IMR-90 (cell line): Measurements from ENCODE around the gene TANGO6. TPM values are rescaled to one million over a fixed set of nuclear protein-coding genes. Genes with fewer than 3 reads are reported as not detected.

Experiments
- ATAC-seq: fragments of 200-7000 bp; cut with Tn5 transposase; 2 replicates; pipeline ENCODE4 v1.9.1; 2020; ENCODE audit warnings: low read depth, mild to moderate bottlenecking, moderate library complexity
- BruUV-seq: library from RNA; stranded (reverse); fragments of 400-500 nt; replicated peaks from 2 replicates; lab custom pipeline; 2021; lab: Mats Ljungman, UMichigan
- CTCF ChIA-PET: fragments of 300-600 bp; formaldehyde crosslinking; extraction: SDS; loops from one replicate; lab custom pipeline; 2021; ENCODE audit warnings: antibody characterized with exemption; lab: Yijun Ruan, JAX
- POLR2A ChIA-PET: fragments of 300-600 bp; sonication (Branson Sonifier 250); formaldehyde crosslinking; loops from one replicate; lab custom pipeline; 2022; ENCODE audit warnings: antibody characterized with exemption; ENCODE audit not compliant: unreplicated experiment; lab: Charles Lee
- DNase-seq: peaks from one replicate; pipeline ENCODE4 v3.0.0; 2013
- H2AFZ ChIP-seq: replicated peaks from 2 replicates; pipeline ENCODE3; 2013; ENCODE audit warnings: low read length, mild to moderate bottlenecking; ENCODE audit not compliant: poor library complexity
- H2AK5ac ChIP-seq: 2 replicates; pipeline ENCODE4 v1.6.1; 2013; ENCODE audit warnings: low read depth, low read length, inconsistent platforms
- H2AK9ac ChIP-seq: replicated peaks from 2 replicates; pipeline ENCODE3; 2013; ENCODE audit warnings: mild to moderate bottlenecking, low read depth, low read length, moderate library complexity; ENCODE audit not compliant: poor library complexity
- H2BK120ac ChIP-seq: 2 replicates; pipeline ENCODE4 v1.6.1; 2013; ENCODE audit warnings: low read depth, low read length, inconsistent platforms
- H2BK15ac ChIP-seq: 3 replicates; pipeline ENCODE4 v1.6.1; 2013; ENCODE audit warnings: low read depth, low read length, inconsistent platforms
- H2BK20ac ChIP-seq: 2 replicates; pipeline ENCODE4 v1.6.1; 2013; ENCODE audit warnings: low read depth, mild to moderate bottlenecking, inconsistent platforms, low read length, moderate library complexity
- H2BK5ac ChIP-seq: 2 replicates; pipeline ENCODE4 v1.6.1; 2013; ENCODE audit warnings: mild to moderate bottlenecking, low read depth, low read length, inconsistent platforms; ENCODE audit not compliant: poor library complexity, severe bottlenecking
- H3K14ac ChIP-seq: replicated peaks from 2 replicates; pipeline ENCODE4 v1.6.1; 2013; ENCODE audit warnings: low read depth, low read length, inconsistent platforms
- H3K18ac ChIP-seq: 2 replicates; pipeline ENCODE4 v1.6.1; 2013; ENCODE audit warnings: low read depth, low read length, control low read depth
- H3K23ac ChIP-seq: 2 replicates; pipeline ENCODE4 v1.6.1; 2013; ENCODE audit warnings: low read depth, low read length, inconsistent platforms
- H3K27ac ChIP-seq: 2 replicates; pipeline ENCODE4 v1.5.1; 2013; ENCODE audit warnings: mild to moderate bottlenecking, control low read depth, low read length; ENCODE audit not compliant: insufficient read depth
- H3K27me3 ChIP-seq: 2 replicates; pipeline ENCODE4 v1.6.1; 2013; ENCODE audit warnings: low read length; ENCODE audit not compliant: control insufficient read depth, insufficient read depth
- H3K36me3 ChIP-seq: 2 replicates; pipeline ENCODE4 v1.6.1; 2013; ENCODE audit warnings: low read length, mixed read lengths; ENCODE audit not compliant: control insufficient read depth, insufficient read depth
- H3K4ac ChIP-seq: 2 replicates; pipeline ENCODE4 v1.6.1; 2013; ENCODE audit warnings: low read depth, low read length, inconsistent platforms
- H3K4me1 ChIP-seq: 2 replicates; pipeline ENCODE4 v1.6.1; 2013; ENCODE audit warnings: low read length, mixed read lengths; ENCODE audit not compliant: control insufficient read depth, insufficient read depth
- H3K4me2 ChIP-seq: 2 replicates; pipeline ENCODE4 v1.6.1; 2013; ENCODE audit warnings: low read depth, mild to moderate bottlenecking, control low read depth, low read length, moderate library complexity
- H3K4me3 ChIP-seq: 2 replicates; pipeline ENCODE4 v1.5.1; 2013; ENCODE audit warnings: low read depth, mild to moderate bottlenecking, control low read depth, low read length, moderate library complexity; ENCODE audit not compliant: insufficient read depth
- H3K56ac ChIP-seq: 2 replicates; pipeline ENCODE4 v1.6.1; 2013; ENCODE audit warnings: low read length, inconsistent platforms; ENCODE audit not compliant: insufficient read depth; ENCODE audit errors: extremely low read depth
- H3K79me1 ChIP-seq, 2 experiments: 2 replicates each; pipeline ENCODE4 v1.6.1; 2013; ENCODE audit warnings: low read length in 2 of 2, inconsistent platforms in 1 of 2, low read depth in 1 of 2
- H3K9ac ChIP-seq: 2 replicates; pipeline ENCODE4 v1.6.1; 2013; ENCODE audit warnings: low read depth, low read length, control low read depth
- H3K9me1 ChIP-seq: 2 replicates; pipeline ENCODE4 v1.6.1; 2013; ENCODE audit warnings: low read length, inconsistent platforms; ENCODE audit not compliant: insufficient read depth
- H3K9me3 ChIP-seq: 2 replicates; pipeline ENCODE4 v1.6.1; 2013; ENCODE audit warnings: low read length; ENCODE audit not compliant: control insufficient read depth, insufficient read depth
- H4K20me1 ChIP-seq: 2 replicates; pipeline ENCODE4 v1.6.1; 2013; ENCODE audit warnings: low read length, inconsistent platforms; ENCODE audit not compliant: insufficient read depth
- H4K5ac ChIP-seq: 2 replicates; pipeline ENCODE4 v1.6.1; 2013; ENCODE audit warnings: mild to moderate bottlenecking, low read depth, low read length, control low read depth
- H4K8ac ChIP-seq, 2 experiments: 2 replicates each; pipeline ENCODE4 v1.6.1; 2013; ENCODE audit warnings: low read depth in 2 of 2, low read length in 2 of 2, control low read depth in 1 of 2, inconsistent platforms in 1 of 2
- H4K91ac ChIP-seq: 2 replicates; pipeline ENCODE4 v1.6.1; 2013; ENCODE audit warnings: low read depth, low read length, inconsistent platforms; ENCODE audit not compliant: insufficient read depth
- BHLHE40 ChIP-seq: fragments of 150-350 bp; IDR thresholded peaks from 2 replicates; pipeline ENCODE4 v1.6.1; 2016; ENCODE audit warnings: mild to moderate bottlenecking, low read depth, low read length
- CTCF ChIP-seq: conservative IDR thresholded peaks from 2 replicates; pipeline ENCODE4 v1.5.1; 2012; ENCODE audit warnings: mild to moderate bottlenecking, low read depth, low read length, improper control_type of control experiment
- FOS ChIP-seq: fragments of 150-350 bp; IDR thresholded peaks from 2 replicates; pipeline ENCODE4 v1.6.1; 2016; ENCODE audit warnings: low read depth, low read length
- MAFK ChIP-seq: IDR thresholded peaks from 2 replicates; pipeline ENCODE4 v1.6.1; 2012; ENCODE audit warnings: low read depth, low read length, improper control_type of control experiment
- POLR2A ChIP-seq: IDR thresholded peaks from 2 replicates; pipeline ENCODE4 v1.6.1; 2012; ENCODE audit warnings: mild to moderate bottlenecking, low read depth, low read length
- RFX5 ChIP-seq: IDR thresholded peaks from 2 replicates; pipeline ENCODE4 v1.8.0; 2012; ENCODE audit warnings: low read depth, mild to moderate bottlenecking, low read length, moderate library complexity
- SMC3 ChIP-seq: fragments of 150-350 bp; IDR thresholded peaks from 2 replicates; pipeline ENCODE4 v1.6.1; 2016; ENCODE audit warnings: low read depth, mild to moderate bottlenecking, antibody characterized with exemption, low read length, moderate library complexity
- dilution Hi-C: fragments of 300-500 bp; cut with HindIII; formaldehyde crosslinking; loops from one replicate; pipeline ENCODE4 v1.14.3; 2018; ENCODE audit warnings: low sequenced_read_pairs; ENCODE audit not compliant: unreplicated experiment
- in situ Hi-C: fragments of 300-500 bp; cut with MboI; formaldehyde crosslinking; loops from 3 replicates; pipeline ENCODE4 v1.14.3; 2019; ENCODE audit warnings: low sequenced_read_pairs, inconsistent platforms, mixed read lengths
- intact Hi-C: fragments of 100-400 bp; cut with micrococcal nuclease; formaldehyde crosslinking; loops from 2 replicates; pipeline ENCODE4 v1.10.0; 2022
- polyA plus RNA-seq, 3 experiments: library from polyadenylated mRNA; depleted of rRNA; stranded (reverse); fragments of >200 nt; gene quantifications; 2 replicates each; pipeline ENCODE4 v1.2.3, GENCODE V29; 2012; ENCODE audit warnings: low replicate concordance in 1 of 3
- total RNA-seq: library from RNA; depleted of rRNA; stranded (reverse); fragments of >200 nt; gene quantifications from 2 replicates; pipeline ENCODE4 v1.2.3, GENCODE V29; 2012

TANGO6 gene
- total and polyA plus RNA-seq, 2 of the 4 experiments (the other 2 are of a cell fraction): 6.7 to 22.4 TPM

DNA sequence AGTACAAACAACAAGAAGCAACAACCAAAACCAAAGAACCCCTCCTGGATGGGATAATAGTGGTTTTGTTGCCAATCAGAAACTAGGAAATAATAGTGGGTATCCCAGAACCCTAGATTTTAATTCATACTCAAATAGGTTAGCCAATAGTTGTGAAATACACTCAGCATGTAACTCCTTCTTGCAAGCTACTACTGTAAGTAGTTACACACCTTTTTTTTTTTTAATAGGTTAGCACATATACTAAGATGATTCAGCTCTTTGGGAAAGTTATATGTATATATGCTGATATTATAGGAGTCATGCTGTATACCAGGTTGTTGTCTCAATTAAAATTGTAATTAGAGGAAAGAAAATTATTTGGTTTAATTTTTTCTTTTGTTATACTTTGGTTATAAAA lies 169.6 kb downstream of the TANGO6 start:
- no peak overlapping the region for H2AK9ac ChIP-seq
- no peak overlapping the region for H2AK5ac ChIP-seq
- H3K4ac ChIP-seq: no peak overlapping the region
- DNase-seq (no peak), ATAC-seq (no peak)
- no peak overlapping the region for H2BK15ac ChIP-seq
- no peak overlapping the region for H3K4me3 ChIP-seq
- no peak for TF ChIP-seq FOS
- no peak for TF ChIP-seq RFX5
- TF ChIP-seq CTCF: no peak
- TF ChIP-seq POLR2A: no peak
- TF ChIP-seq SMC3: no peak
- TF ChIP-seq BHLHE40: no peak
- TF ChIP-seq MAFK: no peak
- H4K91ac ChIP-seq: no peak overlapping the region
- no peak overlapping the region for H3K56ac ChIP-seq
- POLR2A ChIA-PET: no interaction called here
- no peak overlapping the region for H2BK20ac ChIP-seq
- H3K14ac ChIP-seq: no peak overlapping the region
- dilution Hi-C loops: no loop called here
- H3K9me1 ChIP-seq: peaks cover 10% of the 10 kb centered on the region; the same call in 1 of the 2 replicates
- no peaks in the 10 kb centered on the region for H3K79me1 ChIP-seq
- no peak overlapping the region for H4K8ac ChIP-seq
- H3K27me3 ChIP-seq: no peaks in the 10 kb centered on the region
- H3K4me1 ChIP-seq: peaks cover 6% of the 10 kb centered on the region
- H3K36me3 ChIP-seq: no peaks in the 10 kb centered on the region
- H2BK5ac ChIP-seq: no peak overlapping the region
- no peak overlapping the region for H2BK120ac ChIP-seq
- H3K18ac ChIP-seq: no peak overlapping the region
- in situ Hi-C loops: no loop called here
- no peaks in the 10 kb centered on the region for H4K20me1 ChIP-seq
- CTCF ChIA-PET: no interaction called here
- H3K9me3 ChIP-seq: no peaks in the 10 kb centered on the region
- no peak overlapping the region for H3K4me2 ChIP-seq
- intact Hi-C loops: no loop called here
- H3K23ac ChIP-seq: no peak overlapping the region
- no TSS peak for BruUV-seq
- no peak overlapping the region for H4K5ac ChIP-seq
- no peak overlapping the region for H2AFZ ChIP-seq
- H3K27ac ChIP-seq: no peak overlapping the region
- H3K9ac ChIP-seq: no peak overlapping the region
